22Rv1 (cell line): ENCODE data around the gene TMEM179.

ENCODE experiments used
- CTCF ChIP-seq: fragments of 450-650 bp; IDR thresholded peaks from 2 replicates; pipeline ENCODE4 v1.5.1; 2017; ENCODE audit warnings: mild to moderate bottlenecking
- ZFX ChIP-seq: fragments of 450-650 bp; IDR thresholded peaks from 2 replicates; pipeline ENCODE4 v1.6.1; 2017; ENCODE audit warnings: antibody characterized with exemption, borderline replicate concordance

GRCh38 chr14:104579507-104579906 lies 25.1 kb downstream of the TMEM179 start, which contains the start of gene C14orf180:
- no peak for TF ChIP-seq CTCF
- TF ChIP-seq ZFX: no peak
